Bronchial epithelial cell (primary cell): ENCODE data around the gene CLCNKB. TPM values are rescaled to one million over a fixed set of nuclear protein-coding genes. Genes with fewer than 3 reads are reported as not detected.
"Not testable (repeated sequence)": the region's sequence is repeated elsewhere in the genome, so short reads cannot be mapped to it uniquely, and the experiment has no call there.

Experiments
- DNase-seq: peaks from one replicate; pipeline ENCODE4 v3.0.0-alpha.2; 2010; ENCODE audit warnings: low read depth
- FAIRE-seq: peaks from 2 replicates; lab custom pipeline; 2011; peaks lifted over from hg19 to GRCh38; lab: Jason Lieb, UNC
- H3K27me3 ChIP-seq: 2 replicates; pipeline ENCODE4 v1.5.1; 2011; ENCODE audit warnings: low read length; ENCODE audit not compliant: control insufficient read depth, insufficient read depth
- H3K36me3 ChIP-seq: 2 replicates; pipeline ENCODE4 v1.5.1; 2011; ENCODE audit warnings: low read length; ENCODE audit not compliant: control insufficient read depth, insufficient read depth
- H3K4me3 ChIP-seq: 2 replicates; pipeline ENCODE4 v1.5.1; 2011; ENCODE audit warnings: mild to moderate bottlenecking, low read depth, low read length, control low read depth
- total RNA-seq: library from RNA; depleted of rRNA; stranded (reverse); fragments of >200 nt; gene quantifications from 2 replicates; pipeline ENCODE4 v1.2.1, GENCODE V29; 2014
- TF ChIP-seq, protein P1 (sequence below): IDR thresholded peaks from 2 replicates; pipeline ENCODE4 v1.5.1; 2011; ENCODE audit warnings: mild to moderate bottlenecking, moderate library complexity, low read length, control low read depth, inconsistent platforms; ENCODE audit not compliant: insufficient read depth, severe bottlenecking

Gene CLCNKB
- total RNA-seq, 1 donor from 2014 or later: under 0.01 TPM

DNA sequence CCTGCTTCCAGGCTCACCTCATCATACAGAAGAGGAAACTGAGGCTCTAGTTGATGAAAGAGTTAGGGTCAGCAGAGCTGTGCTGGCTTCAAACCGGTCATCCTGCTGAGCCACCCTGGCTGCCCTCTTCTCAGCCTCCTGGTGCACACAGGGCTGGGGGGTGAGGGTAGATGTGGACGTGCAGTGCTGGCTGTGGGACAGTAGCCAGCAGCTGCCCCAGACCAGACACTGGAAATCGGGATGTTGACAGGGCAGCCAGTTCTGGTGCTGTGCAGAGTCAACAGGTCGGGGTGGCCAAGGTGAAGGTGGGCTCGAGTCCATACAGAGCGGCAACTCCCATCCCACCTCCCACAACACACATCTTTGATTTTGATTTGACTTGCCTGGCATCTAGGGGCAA lies 23.3 kb upstream of the CLCNKB start:
- no peak overlapping the region for H3K4me3 ChIP-seq
- TF ChIP-seq, protein P1, sequence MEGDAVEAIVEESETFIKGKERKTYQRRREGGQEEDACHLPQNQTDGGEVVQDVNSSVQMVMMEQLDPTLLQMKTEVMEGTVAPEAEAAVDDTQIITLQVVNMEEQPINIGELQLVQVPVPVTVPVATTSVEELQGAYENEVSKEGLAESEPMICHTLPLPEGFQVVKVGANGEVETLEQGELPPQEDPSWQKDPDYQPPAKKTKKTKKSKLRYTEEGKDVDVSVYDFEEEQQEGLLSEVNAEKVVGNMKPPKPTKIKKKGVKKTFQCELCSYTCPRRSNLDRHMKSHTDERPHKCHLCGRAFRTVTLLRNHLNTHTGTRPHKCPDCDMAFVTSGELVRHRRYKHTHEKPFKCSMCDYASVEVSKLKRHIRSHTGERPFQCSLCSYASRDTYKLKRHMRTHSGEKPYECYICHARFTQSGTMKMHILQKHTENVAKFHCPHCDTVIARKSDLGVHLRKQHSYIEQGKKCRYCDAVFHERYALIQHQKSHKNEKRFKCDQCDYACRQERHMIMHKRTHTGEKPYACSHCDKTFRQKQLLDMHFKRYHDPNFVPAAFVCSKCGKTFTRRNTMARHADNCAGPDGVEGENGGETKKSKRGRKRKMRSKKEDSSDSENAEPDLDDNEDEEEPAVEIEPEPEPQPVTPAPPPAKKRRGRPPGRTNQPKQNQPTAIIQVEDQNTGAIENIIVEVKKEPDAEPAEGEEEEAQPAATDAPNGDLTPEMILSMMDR: no peak
- FAIRE-seq (no peak), DNase-seq (no peak)
- H3K27me3 ChIP-seq: peaks cover 3% of the 10 kb centered on the region
- H3K36me3 ChIP-seq: no peaks in the 10 kb centered on the region

DNA sequence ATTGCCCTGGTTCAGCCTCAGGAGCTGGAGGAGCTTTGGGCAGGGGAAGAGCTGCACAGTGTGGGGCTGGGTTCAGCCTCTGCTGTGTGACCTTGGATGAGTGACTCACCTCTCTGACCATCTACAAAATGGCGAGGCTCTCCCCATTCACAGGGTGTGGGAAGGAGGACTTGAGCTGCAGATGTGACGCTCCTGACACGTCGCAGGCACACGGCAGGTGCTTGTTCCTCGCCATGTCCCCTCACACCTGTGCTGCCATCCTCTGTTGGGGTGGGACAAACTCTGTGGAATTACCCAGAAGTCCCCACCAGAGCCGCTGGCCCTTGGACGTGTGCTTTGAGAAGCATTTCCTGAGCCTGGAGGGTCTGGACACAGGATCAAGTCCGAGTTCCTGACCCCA lies 22.7 kb upstream of the CLCNKB start:
- H3K4me3 ChIP-seq, DNase-seq, H3K36me3 ChIP-seq, H3K27me3 ChIP-seq: not testable (repeated sequence)
- FAIRE-seq: peak; percentile 99

DNA sequence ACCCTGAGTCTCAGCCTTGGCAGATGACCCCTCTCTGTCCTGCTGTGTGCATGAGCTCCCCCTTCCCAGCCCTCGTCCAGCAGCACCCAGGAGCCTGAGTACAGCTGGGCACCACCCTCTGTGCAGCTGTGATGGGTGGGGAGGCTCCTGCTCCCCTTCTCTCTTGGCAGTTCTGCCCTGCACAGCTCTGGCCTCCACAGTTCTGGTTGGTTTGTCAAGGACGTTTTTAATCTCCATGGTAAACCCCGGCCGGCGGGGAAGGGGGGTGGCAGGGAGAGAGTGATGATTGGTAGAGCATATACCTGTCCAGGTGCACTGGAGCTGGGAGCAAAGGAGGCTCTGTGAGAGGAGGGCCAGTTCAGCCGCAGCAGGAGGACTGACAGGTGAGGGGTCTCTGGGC lies 21.9 kb upstream of the CLCNKB start, which contains the start of gene CLCNKA:
TSS of gene CLCNKA (plus strand) at position 356 of the 400 bp plus-strand sequence. CDS start 584 bp downstream, outside the sequence.
- TF ChIP-seq, protein P1: no peak
- Histone ChIP-seq H3K4me3 (no peak within 1 kb of the TSS), H3K27me3 (peaks cover 3% of the 10 kb centered on the region), H3K36me3 (no peaks in the 10 kb centered on the region)
- no peak for FAIRE-seq
- no peak for DNase-seq

DNA sequence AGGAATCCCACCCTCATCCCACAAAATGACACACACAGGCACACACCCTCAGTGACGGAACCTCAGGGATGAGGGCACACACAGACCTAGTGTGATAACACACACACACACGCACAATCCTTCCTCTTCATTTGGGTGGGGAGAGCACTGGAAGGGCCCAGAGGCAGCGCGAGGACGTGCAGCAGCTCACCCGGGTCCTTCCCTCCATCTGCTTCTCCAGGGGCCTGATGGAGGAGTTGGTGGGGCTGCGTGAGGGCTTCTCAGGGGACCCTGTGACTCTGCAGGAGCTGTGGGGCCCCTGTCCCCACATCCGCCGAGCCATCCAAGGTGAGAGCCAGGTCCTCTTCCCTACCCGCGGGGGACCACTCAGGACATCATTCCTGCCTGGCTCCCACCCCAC lies 21.2 kb upstream of the CLCNKB start:
- FAIRE-seq: peak; percentile 90
- H3K36me3 ChIP-seq: no peaks in the 10 kb centered on the region
- H3K27me3 ChIP-seq: peaks cover 3% of the 10 kb centered on the region
- TF ChIP-seq, protein P1: no peak
- no peak for DNase-seq
- no peak overlapping the region for H3K4me3 ChIP-seq

DNA sequence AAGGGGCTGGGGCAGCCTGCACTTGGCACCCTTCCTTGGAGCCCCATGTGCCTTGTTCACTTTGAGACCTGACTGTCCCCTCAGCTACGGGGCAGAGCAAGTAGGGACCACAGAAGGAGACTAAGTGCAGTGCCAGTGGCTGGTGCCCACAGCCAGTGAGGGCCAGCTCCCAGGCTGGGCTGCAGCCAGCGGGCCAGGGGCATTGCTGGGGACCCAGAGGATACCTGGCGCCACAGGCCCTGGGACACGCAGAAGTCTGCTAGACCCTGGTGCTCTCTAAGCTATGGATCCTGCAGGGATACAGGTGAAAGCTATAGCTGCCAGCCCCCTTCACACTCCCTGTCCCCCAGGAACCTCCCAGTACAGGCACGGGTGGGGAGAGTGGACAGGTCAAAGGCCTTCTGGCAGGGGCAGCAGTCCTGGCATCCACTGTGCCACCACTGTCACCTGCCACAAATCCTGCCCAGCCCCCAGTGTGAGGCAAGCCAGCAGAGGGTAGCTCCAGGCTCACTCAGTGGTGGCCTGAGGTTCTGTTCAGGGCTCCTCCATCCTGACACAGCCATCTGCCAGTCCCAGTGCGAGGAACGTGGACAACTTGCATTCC lies 20.4 kb upstream of the CLCNKB start:
- TF ChIP-seq, protein P1: no peak
- H3K27me3 ChIP-seq: peaks cover 3% of the 10 kb centered on the region
- no peaks in the 10 kb centered on the region for H3K36me3 ChIP-seq
- FAIRE-seq (peak; percentile 32), DNase-seq (no peak)
- H3K4me3 ChIP-seq: no peak overlapping the region

DNA sequence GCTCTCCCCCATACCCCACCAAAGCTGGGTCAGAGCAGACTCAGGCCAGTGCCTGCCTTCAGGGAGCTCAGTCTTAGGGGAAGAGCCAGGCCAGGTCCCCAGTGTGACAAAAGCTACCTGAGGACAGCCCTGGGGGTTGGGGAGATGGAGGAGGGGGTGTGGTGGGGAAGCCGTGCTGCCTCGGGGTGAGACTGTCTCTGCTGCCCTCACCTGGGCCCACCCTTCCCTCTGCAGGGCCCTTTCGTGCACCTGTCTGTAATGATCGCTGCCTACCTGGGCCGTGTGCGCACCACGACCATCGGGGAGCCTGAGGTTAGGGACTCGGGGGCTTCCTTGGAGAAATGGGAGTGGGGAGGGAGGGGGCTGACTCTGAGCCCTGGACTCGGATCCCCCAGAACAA lies 17.3 kb upstream of the CLCNKB start:
- not testable (repeated sequence) for DNase-seq, H3K27me3 ChIP-seq, FAIRE-seq, H3K4me3 ChIP-seq, H3K36me3 ChIP-seq
